ACHN (cell line): ENCODE measurements around the gene CCDC144A.
"Not testable (repeated sequence)": the region's sequence is repeated elsewhere in the genome, so short reads cannot be mapped to it uniquely, and the experiment has no call there.

ENCODE experiments used
- DNase-seq: peaks from one replicate; pipeline ENCODE4 v3.0.0-alpha.2; 2015
- in situ Hi-C: cut with HindIII; loops from 2 replicates; pipeline ENCODE4 v1.10.0; 2017; ENCODE audit warnings: low sequenced_read_pairs, low pct_ligation_motif_present, low pct_unique_long_range_greater_than_20kb

Gene CCDC144A, protein sequence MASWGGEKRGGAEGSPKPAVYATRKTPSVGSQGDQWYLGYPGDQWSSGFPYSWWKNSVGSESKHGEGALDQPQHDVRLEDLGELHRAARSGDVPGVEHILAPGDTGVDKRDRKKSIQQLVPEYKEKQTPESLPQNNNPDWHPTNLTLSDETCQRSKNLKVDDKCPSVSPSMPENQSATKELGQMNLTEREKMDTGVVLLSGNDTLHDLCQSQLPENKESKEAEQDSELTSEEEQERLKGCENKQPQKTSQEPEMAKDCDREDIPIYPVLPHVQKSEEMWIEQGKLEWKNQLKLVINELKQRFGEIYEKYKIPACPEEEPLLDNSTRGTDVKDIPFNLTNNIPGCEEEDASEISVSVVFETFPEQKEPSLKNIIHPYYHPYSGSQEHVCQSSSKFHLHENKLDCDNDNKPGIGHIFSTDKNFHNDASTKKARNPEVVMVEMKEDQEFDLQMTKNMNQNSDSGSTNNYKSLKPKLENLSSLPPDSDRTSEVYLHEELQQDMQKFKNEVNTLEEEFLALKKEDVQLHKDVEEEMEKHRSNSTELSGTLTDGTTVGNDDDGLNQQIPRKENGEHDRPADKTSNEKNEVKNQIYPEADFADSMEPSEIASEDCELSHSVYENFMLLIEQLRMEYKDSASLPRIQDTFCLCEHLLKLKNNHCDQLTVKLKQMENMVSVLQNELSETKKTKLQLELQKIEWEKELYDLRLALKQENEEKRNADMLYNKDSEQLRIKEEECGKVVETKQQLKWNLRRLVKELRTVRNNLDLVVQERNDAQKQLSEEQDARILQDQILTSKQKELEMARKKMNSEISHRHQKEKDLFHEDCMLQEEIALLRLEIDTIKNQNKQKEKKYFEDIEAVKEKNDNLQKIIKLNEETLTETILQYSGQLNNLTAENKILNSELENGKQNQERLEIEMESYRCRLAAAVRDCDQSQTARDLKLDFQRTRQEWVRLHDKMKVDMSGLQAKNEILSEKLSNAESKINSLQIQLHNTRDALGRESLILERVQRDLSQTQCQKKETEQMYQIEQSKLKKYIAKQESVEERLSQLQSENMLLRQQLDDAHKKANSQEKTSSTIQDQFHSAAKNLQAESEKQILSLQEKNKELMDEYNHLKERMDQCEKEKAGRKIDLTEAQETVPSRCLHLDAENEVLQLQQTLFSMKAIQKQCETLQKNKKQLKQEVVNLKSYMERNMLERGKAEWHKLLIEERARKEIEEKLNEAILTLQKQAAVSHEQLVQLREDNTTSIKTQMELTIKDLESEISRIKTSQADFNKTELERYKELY (N-terminal part only)

DNA sequence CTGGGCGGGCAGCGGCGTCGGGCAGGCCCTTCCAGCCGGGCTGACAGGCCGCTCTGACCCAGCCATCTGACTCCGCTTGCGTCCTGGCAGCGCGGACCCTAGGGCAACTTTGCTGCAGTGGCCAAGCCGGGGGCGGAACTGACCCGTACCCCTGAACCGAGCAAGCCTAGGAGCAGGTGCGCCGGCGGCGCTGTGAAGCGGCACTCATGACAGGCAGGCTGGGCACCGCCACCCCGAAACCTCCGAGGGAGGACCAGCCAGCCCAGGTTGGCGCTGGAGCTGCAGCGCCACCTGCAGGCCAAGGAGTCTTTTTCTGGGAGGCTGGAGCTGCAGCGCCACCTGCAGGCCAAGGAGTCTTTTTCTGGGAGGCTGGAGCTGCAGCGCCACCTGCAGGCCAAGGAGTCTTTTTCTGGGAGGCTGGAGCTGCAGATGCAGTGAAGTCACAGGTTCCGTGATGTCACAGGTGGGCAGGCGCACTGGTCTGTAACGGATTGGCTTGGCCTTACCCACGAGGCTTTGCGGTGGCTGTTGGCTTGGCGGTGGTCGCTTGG, at the start of gene CCDC144A:
Gene CCDC144A, plus strand, starts transcription at position 511 of the 551 bp plus-strand sequence. CDS start 160 bp downstream, outside the sequence.
- in situ Hi-C loops, DNase-seq: not testable (repeated sequence)

DNA sequence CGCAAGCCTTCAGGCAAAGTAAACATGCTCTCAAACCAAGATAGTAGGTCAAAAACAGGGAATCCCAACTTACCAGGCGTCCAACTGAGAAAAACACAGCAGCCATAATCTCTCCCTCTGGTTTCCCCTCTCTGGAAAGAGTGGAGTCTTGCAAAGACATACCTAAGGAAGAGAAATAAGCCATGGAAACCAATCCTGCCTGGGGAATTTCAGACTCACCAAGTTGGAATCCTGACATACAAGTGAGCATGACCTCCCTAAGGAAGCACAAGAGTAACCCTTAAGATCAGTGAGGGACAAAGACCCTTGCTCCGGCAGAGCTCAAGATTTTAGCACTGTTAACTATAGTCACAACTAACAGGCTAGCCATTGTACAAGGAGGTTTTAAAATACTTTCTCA, 40.5 kb upstream of the CCDC144A start:
- in situ Hi-C loops = no loop called here
- no peak for DNase-seq

DNA sequence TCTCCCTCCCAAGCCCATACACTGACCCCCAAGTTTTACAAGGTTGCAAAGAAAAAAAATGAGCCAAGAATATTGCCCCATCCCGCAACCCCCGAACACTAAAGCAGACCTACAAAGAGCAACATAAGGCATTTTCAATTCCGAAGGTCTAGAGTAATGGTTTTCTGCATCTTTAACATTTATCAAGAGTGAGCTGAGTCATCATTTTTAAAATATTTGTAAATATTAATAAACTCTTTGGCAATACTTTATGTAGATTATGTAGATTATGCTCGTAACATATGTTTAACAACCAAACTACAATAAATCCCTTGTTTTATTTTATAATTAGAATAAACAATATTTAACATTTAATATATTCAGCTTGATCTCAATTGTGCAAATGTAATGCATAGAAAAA, 37.8 kb upstream of the CCDC144A start:
- in situ Hi-C loops = no loop called here
- DNase-seq = no peak

DNA sequence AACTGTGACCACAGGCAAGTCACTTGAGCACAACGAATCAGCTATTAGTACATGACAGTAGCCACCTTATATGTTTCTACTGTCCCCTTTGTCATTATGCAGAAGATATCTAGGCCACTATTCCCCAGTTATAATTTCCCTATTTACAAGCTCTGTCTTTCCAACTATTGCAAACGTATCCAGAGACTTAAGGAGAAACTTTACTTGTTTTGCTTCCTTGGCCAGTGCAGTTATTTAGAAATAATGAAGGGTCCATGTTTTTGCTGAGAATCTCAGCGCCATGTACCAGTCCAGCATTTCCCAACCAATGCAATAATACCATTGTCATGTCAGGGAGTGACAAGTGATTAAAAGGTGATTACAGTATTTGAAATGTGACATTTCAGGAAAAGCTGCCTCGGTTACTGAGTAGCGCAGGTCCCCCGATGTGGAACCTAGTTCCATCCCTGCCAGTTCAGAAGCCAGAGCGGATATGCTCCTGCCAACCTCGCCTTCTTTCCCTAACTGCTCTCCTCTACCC, 37.1 kb upstream of the CCDC144A start:
- in situ Hi-C loops = no loop called here
- no peak for DNase-seq

DNA sequence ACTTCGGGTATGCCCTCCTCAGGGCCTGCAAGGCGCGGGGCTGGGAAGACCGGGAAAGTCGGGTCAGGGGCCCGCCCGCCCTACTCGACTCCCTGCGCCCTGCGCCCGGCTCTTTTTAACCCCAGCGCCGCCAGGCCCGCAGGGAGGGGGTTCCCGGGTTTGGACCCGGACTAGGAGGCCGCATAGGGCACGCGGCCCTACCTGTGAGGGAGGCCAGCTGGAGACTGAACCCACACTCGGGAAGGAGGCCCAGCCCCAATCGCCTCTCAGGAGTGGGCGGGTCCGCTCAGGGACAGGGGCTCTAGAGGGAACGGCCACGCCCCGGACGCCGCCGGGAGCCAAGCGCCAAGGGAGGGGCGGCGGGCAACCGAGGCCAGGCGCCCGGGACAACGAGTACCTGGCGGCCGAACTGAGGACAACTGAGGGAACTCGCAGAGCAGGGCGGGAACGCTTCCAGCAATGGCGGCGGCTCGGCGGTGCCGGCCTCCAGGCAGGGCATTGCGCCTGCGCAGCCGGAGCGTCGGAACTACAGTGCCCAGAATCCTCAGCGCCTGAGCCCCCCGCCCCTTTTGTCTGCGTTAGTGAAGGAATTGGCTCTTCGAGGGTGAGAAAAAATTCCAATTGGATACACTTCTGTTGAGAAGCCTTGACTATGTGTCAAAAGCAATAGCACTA, 36.5 kb upstream of the CCDC144A start, which contains the start of gene ZNF624:
Gene ZNF624, minus strand, starts transcription at position 484 of the 675 bp plus-strand sequence.
- in situ Hi-C loops = no loop called here
- peak; percentile 96 for DNase-seq

DNA sequence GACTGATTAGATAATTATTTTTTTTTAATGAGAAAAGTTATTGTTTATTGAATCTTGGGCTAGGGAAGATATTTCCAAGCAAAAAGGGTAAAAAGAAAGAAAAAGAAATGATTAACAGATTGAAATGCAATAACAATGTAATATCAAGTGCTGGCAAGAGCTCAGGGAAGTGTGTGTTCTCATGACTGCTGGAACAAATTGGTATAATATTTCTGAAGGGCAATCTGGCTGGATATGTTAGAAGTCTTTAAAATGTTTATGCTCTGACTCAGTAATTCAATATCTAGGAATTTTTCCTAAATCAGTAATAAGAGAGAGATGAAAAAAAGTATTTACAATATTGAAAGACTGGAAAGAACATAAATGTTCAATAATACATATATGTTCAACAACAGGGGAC, 28.8 kb upstream of the CCDC144A start:
- in situ Hi-C loops = no loop called here
- DNase-seq = no peak

DNA sequence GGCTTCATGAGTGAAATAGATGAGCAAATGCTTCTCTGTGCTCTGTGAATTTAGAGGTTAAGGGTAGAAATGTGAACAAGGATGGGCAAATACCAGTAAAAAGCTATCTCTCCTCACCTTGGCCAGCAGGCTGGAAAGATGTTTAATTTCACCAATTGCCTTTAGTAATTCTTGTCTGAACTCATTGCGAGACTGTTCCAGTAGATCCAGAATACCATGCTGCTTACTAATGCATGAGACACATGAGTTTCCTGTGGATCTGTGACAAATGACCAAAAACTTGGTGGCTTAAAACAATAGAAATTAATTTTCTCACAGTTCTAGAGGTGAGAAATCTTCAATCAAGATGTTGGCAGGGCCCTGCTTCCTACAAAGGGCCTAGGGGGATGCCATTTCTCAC, 27.1 kb upstream of the CCDC144A start:
- in situ Hi-C loops = no loop called here
- no peak for DNase-seq

DNA sequence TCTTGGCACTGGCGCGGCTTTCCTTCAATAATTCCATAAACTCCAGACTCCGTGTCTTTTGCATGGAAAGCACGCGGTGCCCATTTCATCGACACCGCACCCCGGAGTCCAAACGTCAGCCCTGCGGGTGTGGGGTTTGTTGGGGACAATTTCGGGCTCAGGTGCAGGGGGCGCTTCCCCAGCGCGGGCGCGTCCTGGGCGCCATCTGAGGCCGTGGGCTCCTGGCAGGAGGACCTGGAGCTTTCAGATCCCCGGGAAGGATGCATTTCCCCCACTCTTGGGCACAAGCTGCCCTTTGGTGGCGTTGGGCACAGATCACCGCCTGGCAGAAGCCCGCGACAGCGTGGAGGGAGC, 23.5 kb upstream of the CCDC144A start:
- DNase-seq, in situ Hi-C loops: not testable (repeated sequence)

DNA sequence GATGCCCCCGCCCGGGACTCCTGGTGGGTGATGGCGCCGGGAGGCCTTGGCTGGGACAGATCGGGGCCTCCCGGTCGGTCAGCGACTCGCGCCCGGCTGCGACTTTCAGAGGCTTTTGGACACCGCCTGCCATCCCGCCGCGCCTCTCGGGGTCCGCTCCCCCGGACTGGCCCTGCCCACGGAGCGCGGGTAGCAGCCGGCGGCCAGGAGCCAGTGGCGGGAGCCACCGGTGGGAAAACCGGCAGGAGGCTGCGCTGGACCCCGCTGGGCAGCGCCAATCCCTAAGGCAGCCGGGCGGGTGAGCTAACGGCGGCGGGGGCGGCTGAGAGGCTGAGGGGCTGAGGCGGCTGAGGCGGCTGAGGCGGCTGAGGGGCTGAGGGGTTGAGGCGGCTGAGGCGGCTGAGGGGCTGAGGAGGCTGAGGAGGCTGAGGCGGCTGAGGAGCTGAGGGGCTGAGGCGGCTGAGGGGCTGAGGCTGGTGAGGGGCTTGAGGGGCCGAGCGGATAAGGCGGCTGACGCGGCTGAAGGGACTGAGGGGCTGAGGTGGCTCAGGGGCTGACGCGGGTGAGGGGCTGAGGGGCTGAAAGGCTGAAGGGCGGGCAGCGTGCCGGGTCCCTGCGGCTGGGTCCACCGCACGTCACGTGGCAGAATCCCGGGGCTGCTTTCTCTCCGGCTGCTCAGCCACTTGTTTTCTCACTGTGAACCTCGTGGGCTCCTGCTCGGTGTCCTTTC, 23.0 kb upstream of the CCDC144A start:
- in situ Hi-C loops, DNase-seq: not testable (repeated sequence)

DNA sequence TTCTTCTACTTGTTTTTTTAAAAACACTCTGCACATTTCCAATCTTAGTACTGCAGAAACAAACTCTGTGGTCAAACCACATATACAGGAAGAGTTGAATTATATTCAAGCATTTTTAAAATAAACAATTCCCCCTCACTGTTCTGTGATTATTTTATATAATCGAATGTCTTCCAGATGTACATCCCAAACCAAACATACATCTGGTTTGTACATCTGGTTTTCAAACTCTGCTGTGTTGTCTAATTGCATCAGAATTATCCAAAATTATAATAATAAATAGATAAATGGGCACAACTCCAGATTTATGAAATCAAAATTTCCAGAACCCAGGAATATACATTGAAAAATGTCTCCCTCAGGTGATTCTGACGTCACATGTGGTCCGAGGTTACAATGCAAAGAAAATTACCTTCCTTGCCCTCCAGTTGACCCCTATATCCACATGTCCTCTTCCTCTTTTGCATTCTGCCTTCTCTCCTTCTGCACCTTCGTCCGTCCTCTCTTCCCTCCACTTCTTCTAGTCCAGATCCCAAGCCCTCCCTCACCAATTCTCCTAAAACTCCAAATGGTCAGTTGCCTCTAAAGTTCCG, 13.3 kb upstream of the CCDC144A start:
- in situ Hi-C loops = no loop called here
- no peak for DNase-seq

DNA sequence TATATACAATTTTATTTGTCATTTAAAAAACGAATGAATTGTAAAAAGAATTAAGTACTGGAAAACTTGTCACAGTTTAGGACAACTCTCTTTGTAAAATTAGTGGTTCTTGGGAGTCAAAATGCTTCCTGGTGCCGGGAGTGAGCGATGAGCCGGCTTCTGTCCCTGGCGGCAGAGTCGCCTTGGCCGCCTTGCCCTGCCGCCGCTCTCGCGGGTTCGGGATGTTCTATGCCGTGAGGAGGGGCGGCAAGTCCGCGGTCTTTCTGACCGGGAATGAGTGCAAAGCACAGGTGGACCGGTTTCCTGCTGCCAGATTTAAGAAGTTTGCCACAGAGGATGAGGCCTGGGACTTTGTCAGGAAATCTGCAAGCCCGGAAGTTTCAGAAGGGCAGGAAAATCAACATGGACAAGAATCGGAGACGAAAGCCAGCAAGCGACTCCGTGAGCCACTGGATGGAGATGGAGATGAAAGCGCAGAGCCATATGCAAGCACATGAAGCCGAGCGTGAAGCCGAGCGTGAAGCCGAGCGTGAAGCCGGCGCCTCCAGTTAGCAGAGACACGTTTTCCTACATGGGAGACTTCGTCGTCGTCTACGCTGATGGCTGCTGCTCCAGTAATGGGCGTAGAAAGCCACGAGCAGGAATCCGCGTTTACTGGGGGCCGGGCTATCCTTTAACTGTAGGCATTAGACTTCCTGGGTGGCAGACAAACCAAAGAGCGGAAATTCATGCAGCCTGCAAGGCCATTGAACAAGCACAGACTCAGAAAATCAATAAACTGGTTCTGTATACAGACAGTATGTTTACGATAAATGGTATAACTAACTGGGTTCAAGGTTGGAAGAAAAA, 6.5 kb upstream of the CCDC144A start:
- in situ Hi-C loops, DNase-seq: not testable (repeated sequence)

DNA sequence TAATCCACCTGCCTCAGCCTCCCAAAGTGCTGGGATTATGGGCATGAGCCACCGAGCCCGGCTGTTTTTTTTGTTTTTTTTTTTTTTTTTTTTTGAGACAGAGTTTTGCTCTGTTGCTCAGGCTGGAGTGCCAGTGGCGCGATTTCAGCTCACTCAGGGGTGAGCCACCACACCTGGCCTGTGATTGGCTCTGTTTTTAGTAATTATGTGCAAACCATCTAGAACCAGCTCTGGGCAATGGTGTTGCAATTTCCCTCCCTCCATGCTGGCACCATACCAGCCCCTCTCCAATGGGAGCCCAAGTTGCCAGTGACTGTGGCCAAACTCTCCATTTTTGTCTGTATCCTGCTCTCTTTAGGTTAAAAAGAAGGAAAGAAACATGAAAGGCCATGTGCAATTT, 4.0 kb upstream of the CCDC144A start:
- in situ Hi-C loops, DNase-seq: not testable (repeated sequence)

DNA sequence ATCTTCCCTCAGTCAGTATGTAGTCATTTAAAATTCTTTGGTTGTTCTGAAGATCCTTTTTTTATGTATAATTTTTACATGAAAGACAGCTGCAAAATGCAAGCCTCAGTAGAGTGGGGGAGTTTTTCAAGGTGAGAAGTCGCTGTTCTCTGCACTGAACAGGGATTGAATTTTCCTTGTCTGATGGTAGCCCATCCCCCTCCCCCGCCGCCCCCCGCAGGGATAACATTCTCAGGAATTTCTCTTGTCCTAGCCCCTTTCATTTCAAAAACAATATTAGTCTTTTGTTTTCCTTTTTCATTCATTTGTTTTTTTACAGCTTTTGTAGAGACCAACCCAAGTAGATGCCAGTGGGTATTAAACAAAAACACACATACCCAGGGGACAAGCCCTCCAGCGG, 2.9 kb upstream of the CCDC144A start:
- in situ Hi-C loops, DNase-seq: not testable (repeated sequence)

DNA sequence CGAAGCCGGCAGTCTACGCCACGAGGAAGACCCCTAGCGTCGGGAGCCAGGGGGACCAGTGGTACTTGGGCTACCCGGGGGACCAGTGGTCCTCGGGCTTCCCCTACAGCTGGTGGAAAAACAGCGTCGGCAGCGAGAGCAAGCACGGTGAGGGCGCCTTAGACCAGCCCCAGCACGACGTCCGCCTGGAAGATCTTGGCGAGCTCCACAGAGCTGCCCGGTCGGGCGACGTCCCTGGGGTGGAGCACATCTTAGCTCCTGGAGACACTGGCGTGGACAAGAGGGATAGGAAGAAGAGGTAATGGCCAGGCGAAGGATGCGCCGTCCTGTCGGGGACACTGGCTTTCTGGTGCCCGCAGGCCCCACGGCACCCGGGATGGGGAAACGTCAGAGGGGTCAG, 406 bp downstream of the CCDC144A start:
- in situ Hi-C loops, DNase-seq: not testable (repeated sequence)

DNA sequence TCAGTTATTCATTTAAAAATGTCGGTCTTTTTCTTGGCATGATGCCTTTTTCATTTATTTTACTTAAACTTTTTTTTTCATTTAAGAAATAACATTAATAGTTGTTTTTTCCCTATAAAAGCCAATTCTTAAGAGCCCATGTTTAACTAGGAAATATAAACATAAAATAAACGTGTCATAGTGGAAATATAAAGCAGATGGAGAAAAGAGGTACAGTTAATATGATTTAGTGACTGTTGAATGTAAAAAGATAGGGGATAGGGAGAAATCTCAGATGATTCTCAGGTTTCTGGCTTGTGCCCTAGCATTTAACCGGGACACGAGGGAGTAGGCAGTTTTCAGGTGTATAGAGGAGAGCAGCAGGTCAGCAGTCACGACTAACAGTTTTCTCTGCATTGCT, 7.6 kb downstream of the CCDC144A start:
- DNase-seq, in situ Hi-C loops: not testable (repeated sequence)
